ENCODE measurements around the gene ABRAXAS1.

DNA sequence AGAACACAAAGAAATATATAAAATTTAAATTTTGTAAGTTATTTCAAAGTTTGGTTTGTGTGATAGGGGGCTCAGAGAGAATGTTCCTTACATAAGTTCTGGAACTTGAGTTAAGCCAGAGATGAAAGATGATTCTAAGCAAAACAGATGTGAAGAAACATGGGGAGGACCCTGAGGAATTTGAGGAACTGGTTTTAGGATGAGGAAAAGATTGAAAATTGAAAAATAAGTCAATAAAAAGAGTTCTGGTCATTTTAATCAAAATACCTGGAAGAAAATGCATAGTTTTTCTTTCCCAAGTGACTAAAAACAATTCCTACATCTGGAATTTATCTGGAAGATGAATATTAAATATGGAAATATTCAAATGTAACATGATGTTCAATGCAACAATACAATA, 66.7 kb downstream of the ABRAXAS1 start:
- TF ChIP-seq, protein P1, sequence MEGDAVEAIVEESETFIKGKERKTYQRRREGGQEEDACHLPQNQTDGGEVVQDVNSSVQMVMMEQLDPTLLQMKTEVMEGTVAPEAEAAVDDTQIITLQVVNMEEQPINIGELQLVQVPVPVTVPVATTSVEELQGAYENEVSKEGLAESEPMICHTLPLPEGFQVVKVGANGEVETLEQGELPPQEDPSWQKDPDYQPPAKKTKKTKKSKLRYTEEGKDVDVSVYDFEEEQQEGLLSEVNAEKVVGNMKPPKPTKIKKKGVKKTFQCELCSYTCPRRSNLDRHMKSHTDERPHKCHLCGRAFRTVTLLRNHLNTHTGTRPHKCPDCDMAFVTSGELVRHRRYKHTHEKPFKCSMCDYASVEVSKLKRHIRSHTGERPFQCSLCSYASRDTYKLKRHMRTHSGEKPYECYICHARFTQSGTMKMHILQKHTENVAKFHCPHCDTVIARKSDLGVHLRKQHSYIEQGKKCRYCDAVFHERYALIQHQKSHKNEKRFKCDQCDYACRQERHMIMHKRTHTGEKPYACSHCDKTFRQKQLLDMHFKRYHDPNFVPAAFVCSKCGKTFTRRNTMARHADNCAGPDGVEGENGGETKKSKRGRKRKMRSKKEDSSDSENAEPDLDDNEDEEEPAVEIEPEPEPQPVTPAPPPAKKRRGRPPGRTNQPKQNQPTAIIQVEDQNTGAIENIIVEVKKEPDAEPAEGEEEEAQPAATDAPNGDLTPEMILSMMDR (conservative IDR thresholded peaks at IDR 0.05; ENCODE audit: low read depth, low read length): no peak
- no peak for TF ChIP-seq EZH2 (IDR thresholded peaks at IDR 0.05; ENCODE audit: borderline replicate concordance, low read depth, low read length, poor library complexity, severe bottlenecking)

Data from A673 (cell line).